Colon (tissue), 2 donors: Measurements from ENCODE around the gene YBEY.

Source experiments
- FAIRE-seq: peaks from 2 replicates; lab custom pipeline; 2012; peaks lifted over from hg19 to GRCh38; lab: Jason Lieb, UNC
- donor health status: control.
- donor health status: control.

Gene YBEY

GRCh38 chr21:46264690-46265144 lies 21.4 kb upstream of the YBEY start:
- FAIRE-seq, result no peak

DNA sequence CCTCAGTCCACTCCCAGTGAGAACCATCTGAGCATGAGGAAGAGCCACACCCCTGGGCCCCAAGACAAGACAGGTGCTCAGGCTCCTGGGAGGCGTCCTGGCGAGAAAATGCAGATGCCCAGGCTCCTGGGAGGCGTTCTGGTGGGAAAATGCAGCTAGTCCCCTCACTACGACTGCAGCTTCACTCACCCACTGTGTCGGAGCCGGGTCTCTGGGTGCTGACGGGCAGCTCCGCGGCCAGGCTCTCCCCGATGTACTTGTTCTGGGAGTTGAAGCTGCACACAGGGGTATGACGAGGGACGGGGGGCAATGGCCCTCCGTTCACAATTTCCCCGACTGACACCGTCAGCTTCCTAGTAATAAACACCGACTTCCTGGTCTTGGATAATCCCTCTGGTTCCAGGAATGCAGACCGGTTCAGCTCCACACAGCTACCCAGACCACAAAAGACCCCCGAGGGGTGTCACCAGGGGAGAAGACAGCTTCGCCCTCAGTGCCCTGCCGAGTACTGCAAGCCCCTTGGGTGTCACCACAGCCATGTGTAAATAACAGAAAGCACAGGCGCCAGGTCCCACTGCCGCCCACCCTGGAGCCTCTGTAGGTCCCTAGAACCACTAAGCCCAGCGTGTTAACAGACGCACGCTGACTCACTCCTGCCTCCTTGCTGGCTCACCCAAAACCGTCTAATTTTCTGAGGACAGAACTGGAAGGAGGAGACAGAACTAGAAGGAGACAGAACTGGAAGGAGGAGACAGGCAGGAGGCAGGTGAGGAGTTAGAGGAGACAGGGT lies 20.2 kb upstream of the YBEY start:
- FAIRE-seq, result no peak

DNA sequence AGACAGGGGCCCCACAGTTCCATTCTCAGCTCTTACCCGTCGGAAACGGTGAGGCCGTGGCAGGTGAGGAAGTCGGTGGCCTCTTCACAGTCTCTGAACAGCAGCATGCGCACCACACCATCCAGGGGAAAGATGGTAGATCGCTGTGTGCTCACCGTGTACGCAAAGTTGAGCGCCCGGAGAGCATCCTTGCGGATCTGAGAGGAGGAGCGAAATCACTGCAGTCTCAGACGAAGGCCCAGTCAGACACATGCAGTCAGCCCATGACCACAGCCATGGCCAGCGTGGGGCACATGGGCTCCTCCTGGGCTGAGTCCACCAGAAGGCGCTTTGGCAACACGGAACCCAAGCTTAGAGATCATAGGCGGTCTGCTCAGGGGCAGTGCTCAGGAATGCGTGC lies 19.2 kb upstream of the YBEY start:
- FAIRE-seq, result no peak

DNA sequence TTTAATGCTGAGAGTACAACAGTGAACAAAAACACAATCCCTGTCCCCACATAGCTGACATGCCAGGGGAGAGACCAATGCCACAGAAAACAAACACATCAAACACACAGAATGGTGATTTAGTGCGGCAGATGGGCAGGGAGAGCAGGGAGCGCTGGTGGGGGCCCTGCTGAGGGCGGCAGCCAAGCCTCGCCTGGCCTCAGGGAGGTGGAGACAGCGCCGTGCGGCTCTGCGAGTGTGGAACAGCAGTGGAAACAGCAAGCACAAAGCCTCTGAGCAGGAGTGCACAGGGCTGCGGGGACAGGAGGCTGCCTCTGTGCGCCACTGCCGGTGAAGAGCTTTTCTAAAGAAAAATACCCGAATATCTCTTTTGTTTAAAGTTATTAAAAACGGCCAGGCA lies 17.8 kb upstream of the YBEY start:
- FAIRE-seq, result no peak

GRCh38 chr21:46269466-46269865 lies 16.7 kb upstream of the YBEY start:
- FAIRE-seq, result no peak

DNA sequence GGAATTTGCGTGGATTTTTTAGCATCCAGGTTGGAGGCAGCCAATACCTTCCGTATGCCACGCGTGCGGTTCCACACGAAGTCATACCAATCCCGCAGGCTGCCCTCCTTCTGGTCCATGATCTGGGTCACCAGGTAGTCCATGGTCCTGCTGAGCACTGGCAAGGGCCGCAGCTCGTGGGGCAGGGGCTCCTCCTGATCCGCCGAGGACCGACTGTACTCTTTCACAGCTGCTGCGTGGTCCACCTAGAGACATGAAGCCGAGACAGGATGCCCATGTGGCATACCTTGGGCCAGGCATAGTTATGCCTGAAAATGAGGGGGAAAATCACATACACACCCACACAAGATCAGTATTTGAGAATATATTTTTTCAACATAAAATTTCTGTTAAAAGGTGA lies 12.8 kb upstream of the YBEY start:
- no peak for FAIRE-seq

- no peak for FAIRE-seq
These were observed 11.2 kb upstream of the YBEY start for GRCh38 chr21:46274797-46275390.

DNA sequence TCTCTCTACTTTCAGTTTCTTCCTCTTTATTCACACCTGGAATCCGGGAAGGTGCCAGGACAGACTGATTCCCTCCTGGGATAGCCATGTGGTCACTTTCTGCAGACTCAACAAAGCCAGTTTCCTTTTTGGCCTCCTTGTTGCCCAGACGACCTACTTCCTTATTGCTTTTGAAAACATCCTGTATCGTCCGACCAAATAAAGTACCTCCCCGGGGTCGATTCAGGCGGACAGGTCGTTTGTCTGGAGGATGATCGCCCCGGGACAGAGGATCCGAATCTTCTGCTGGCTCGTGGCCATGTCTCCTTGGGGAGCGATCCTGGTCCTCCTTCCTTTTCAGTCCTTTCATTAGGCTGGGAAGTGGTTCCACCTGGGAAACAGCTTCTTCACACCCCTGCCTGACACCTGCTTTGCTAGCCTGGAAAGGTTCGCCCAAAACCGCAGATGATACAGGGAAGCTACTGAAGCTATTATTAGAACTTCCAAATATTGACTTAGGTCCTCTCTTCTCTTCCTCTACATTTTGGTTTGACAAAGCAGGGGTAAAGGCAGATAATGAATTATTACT lies 2.0 kb upstream of the YBEY start:
- no peak for FAIRE-seq

- no peak for FAIRE-seq
These were observed 1.4 kb upstream of the YBEY start for GRCh38 chr21:46284733-46285132.

GRCh38 chr21:46285206-46285661 lies 908 bp upstream of the YBEY start, which contains the start of gene MCM3AP:
Gene MCM3AP, minus strand, starts transcription at chr21:46285611. Its CDS starts 325 bp downstream, at chr21:46285286.
- FAIRE-seq, result no peak

- FAIRE-seq, result no peak
These were observed 483 bp downstream of the YBEY start for GRCh38 chr21:46286648-46287002.

DNA sequence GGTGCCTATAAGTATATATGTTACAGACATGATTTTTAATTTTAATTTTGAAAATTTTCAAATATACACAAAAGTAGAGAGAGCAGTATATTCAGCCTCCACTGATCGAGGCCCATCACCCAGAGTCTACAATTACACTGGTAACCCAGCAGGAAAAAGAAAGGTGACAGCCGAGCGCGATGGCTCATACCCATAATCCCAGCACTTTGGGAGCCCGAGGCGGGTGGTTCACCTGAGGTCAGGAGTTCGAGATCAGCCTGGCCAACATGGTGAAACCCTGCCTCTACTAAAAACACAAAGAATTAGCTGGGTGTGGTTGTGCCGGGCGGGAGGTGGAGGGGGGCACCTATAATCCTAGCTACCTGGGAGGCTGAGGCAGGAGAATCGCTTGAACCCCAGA lies 1.4 kb downstream of the YBEY start:
- no peak for FAIRE-seq

- FAIRE-seq, result no peak
These were observed 3.6 kb downstream of the YBEY start for GRCh38 chr21:46289655-46290179.

GRCh38 chr21:46291561-46291960 lies 5.4 kb downstream of the YBEY start:
- FAIRE-seq, result no peak

DNA sequence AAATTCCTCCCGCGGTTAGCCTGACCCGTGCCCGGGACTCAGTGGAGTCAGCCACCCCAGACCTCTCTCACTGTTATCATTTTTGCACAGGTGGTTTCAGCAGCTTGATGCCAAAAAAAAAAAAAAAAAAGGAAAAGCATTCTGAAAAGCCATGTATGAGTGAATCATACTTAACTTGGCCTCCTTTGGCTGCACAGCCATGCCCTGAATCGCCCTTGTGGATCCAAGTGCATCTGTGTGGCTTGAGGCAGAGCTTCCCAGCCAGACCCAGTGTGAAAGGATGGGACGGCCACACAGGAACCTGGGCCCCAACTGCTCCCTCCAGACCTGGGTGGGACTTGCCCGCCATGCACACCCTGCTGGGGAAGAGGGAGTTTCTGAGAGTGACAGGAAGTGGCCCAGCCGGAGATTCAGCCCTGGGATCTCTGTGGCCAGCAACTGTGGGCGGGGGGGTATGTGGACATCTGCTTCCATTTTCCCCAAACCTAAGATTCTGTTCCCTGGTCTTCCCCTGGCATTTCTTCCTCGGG lies 8.6 kb downstream of the YBEY start:
- FAIRE-seq, result no peak

DNA sequence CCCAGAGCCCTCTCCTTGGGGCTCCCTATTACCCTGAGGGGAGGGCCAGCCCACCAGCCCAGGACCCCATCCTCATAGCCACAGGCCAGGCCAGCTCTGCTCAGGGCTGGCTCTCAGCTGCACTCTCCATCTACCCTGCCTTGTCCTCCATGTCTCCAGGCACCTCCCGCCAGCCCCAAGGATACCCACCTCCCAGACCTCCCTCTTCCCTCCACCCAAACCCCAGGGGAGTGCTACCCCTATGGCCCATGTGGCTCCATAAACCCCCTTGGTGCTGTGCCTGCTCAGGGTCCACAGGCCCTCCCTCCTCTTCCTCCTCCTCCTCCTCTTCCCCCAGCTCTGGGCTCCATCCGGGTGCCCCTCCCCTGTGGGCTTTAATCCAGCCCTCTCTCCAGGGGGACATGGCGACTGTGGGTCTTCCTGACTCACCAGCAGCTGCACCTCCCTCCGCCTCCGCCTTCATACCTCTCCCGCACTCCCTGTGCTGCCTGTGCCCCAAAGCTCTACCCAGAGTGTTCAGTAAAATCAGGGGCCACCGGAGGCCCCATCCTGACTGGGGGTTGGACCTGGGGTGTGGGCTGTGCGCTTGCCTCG lies 9.1 kb downstream of the YBEY start:
- FAIRE-seq, result no peak

- FAIRE-seq, result no peak
These were observed 10.0 kb downstream of the YBEY start for GRCh38 chr21:46295996-46296752.

GRCh38 chr21:46297338-46298271 lies 11.5 kb downstream of the YBEY start:
- no peak for FAIRE-seq

- FAIRE-seq, result no peak
These were observed 13.0 kb downstream of the YBEY start for GRCh38 chr21:46299167-46299566.

GRCh38 chr21:46301759-46302158 lies 15.6 kb downstream of the YBEY start:
- FAIRE-seq, result no peak

DNA sequence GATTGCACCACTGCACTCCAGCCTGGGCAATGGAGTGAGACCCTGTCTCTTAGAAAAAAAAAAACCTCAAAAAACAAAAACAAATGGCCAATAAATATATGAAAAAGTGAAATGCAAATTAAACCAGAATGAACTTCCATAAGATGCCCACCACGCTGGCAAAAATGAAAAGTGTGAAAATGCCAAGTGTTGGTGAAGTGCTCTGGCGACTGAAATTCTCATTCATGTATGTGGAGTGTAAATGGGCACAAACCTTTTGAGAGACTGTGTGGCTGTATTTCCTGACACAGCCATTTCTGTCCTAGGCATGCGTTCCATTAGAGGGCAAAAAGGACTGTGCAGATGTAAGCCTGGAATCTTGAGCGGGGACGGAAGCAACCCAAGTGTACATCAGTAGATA lies 18.3 kb downstream of the YBEY start:
- no peak for FAIRE-seq
